GM23338 (cell line): ENCODE results near the gene ATF6. TPM values are rescaled to one million over a fixed set of nuclear protein-coding genes. Genes with fewer than 3 reads are reported as not detected.

Experiments used
- CTCF ChIP-seq, 2 experiments: fragments of 200-600 bp in 1 of 2; sonication (generic) in 1 of 2; conservative IDR thresholded peaks; 2 replicates each; pipeline versions ENCODE4 v1.5.1 to v1.6.1; 2016 to 2017; ENCODE audit warnings: antibody characterized with exemption in 2 of 2, low read depth in 2 of 2, mild to moderate bottlenecking in 2 of 2, moderate library complexity in 1 of 2
- EZH2phosphoT487 ChIP-seq: fragments of 200-600 bp; sonication (generic); IDR thresholded peaks from one replicate; pipeline ENCODE4 v1.8.1; 2018; ENCODE audit warnings: antibody characterized with exemption; ENCODE audit not compliant: unreplicated experiment
- NANOG ChIP-seq: IDR thresholded peaks from 2 replicates; pipeline ENCODE4 v1.6.1; 2016; ENCODE audit warnings: antibody characterized with exemption, borderline replicate concordance
- REST ChIP-seq: IDR thresholded peaks from one replicate; pipeline ENCODE4 v1.6.1; 2018; ENCODE audit warnings: antibody characterized with exemption; ENCODE audit not compliant: unreplicated experiment
- ZNF462 ChIP-seq: fragments of 250-450 bp; sonication (Bioruptor Pico); IDR thresholded peaks from 2 replicates; pipeline ENCODE4 v1.5.0; 2020; ENCODE audit warnings: mild to moderate bottlenecking, moderate library complexity
- polyA plus RNA-seq: library from polyadenylated mRNA; unstranded; fragments of >200 nt; fragmentation: Nextera tagmentation; extraction: Ambion mirVana; gene quantifications from 2 replicates; pipeline ENCODE4 v1.2.1, GENCODE V29; 2016
- total RNA-seq: library from RNA; depleted of rRNA; stranded (reverse); fragments of >200 nt; shearing (Covaris generic); gene quantifications from 2 replicates; pipeline ENCODE4 v1.2.3, GENCODE V29; 2014

Gene ATF6
- total and polyA plus RNA-seq, 2 experiments from 2014 or later: 5.0 to 13.5 TPM

- no peak for TF ChIP-seq ZNF462 (CRISPR knock-in tag)
- no peak for TF ChIP-seq REST
- no peak for TF ChIP-seq NANOG
- TF ChIP-seq EZH2phosphoT487: no peak
- no peak for TF ChIP-seq CTCF (conservative IDR thresholded peaks at IDR 0.05; ENCODE audit: low read depth in 2 of 2)
Measured at GRCh38 chr1:161945306-161946060, 179.4 kb downstream of the ATF6 start (continued).
